IPS-NIHi11 (cell line): Measurements from ENCODE around the gene GPT2.

ENCODE experiments used
- DNase-seq: peaks from one replicate; pipeline ENCODE4 v3.0.0; 2012; ENCODE audit warnings: mixed read lengths, low spot score

The GPT2 gene

DNA sequence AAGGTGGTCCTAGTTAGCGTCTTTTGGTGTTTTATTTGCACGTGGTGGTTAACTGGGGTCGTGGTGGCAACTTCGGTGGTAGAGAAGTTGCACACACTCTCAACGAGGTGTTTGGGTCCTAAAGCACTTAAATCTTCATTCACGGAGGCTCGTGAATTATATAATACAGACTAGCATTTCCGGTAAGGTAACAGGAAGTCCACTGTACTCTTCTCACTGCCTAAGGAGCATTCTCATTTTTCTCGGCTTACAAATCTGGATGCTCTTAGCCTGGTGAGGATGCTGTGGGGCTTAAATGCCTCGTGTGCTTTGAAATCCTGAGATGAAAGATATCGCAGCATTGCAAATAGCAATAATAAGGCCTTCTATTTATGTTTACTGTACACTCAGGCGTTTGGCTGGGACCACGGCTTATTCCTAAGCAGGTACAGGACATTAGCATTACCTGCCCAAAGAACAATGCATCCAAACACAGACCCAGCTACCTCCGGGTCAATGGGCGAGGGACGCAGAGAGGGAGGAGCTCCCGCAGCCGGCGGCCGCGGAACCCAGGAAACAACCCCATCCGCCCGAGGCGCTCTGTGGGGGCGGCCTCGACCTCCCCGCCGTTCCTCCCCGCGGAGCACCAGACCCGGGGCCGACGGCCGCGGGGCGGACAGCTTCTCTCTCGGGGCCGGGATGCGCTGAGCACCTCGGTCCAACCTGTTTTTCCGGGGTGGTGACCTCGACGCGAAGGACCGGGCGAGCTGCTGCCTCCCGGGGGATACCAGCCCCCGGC lies 88.5 kb downstream of the GPT2 start:
- peak; percentile 81 for DNase-seq

DNA sequence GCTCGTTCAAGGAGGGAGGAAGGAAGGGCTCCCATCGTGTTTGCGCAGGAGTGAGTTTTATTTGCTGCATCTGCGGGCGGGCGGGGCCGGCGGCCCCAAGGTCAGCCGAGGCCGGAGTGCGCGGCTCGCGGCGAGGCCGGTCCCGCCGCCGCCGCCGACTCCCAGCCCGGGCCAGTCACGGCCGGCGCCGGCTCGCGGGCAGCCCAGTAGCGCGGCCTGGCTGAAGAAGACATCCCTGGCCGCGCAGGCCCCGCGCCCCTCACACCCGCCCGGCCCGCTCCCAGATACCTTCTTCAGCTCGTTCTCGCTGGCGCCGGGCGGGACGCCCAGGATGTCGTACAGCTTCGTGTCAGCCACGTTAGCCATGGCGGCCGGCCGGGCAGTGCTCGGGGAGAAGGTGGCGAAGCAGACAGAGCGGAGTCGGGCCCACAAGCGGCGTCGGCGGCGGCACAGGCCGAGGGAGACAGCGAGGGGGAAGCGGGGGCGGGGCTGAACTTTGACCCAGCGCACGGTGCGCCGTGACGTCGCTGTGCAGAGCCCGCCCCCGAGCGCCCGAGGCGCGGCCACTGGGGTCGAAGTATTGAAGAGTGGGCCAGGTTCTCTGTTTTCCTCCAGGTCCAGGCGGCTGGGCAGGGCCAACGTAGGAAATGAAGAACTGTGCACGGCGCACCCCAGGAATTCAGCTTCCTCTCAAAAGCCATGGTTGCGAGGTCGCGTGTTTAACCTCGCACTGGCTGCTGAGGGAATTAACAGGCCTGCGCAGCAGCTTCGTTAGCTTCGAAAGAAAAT lies 89.2 kb downstream of the GPT2 start, which contains the start of gene DNAJA2:
Gene DNAJA2 (minus strand): TSS at position 468 of the 789 bp plus-strand sequence. CDS start 102 bp downstream, at position 366.
- DNase-seq = peak; percentile 96

DNA sequence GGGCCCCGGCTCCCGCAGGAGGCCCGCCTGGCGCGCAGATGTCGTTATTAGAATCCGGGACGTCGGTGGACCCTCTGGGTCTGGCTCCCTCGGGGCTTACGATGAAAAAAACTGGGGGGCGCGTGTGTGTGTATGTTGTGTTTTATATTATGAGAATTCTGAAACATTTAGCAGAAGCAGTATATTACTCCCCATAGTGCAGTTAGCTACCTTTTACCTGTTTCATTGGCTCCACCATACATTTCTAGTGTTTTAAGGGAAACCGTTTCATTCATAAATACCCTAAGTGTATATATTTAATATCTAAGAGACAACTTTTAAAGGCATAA lies 89.8 kb downstream of the GPT2 start:
- no peak for DNase-seq

DNA sequence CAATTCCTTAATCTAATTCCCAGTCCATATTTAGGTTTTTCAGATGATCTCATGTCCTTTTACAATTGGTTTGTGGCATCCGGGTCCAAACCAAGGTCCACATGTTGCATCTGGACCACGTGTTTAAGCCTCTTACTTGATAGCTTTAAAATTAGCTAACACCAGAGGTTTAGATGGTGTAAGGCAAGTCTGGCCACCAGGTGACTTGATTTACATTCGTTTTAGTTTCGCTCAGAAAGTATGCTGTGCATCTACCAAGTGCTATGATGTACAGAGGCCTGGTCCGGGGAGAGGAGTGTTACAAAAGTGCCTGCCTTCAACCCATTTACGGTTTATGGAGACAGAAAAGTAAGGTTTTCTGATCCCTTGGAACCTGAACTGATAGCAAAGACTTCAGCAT lies 90.2 kb downstream of the GPT2 start:
- no peak for DNase-seq

DNA sequence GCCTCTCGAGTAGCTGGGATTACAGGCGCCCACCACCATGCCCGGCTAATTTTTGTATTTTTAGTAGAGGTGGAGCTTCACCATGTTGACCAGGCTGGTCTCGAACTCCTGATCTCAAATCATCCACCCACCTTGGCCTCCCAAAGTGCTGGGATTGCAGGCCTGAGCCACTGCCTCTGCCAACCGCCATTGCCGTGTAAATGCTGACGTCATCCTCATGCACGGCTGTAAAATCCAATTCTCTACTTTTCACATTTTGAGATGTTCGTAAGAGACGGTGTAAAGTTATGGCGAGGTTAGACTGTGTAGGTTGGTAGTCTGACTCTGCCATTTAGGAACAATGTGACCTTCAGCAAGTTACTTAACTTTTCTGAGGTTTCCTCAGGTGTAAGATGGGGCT lies 91.0 kb downstream of the GPT2 start:
- DNase-seq = no peak

DNA sequence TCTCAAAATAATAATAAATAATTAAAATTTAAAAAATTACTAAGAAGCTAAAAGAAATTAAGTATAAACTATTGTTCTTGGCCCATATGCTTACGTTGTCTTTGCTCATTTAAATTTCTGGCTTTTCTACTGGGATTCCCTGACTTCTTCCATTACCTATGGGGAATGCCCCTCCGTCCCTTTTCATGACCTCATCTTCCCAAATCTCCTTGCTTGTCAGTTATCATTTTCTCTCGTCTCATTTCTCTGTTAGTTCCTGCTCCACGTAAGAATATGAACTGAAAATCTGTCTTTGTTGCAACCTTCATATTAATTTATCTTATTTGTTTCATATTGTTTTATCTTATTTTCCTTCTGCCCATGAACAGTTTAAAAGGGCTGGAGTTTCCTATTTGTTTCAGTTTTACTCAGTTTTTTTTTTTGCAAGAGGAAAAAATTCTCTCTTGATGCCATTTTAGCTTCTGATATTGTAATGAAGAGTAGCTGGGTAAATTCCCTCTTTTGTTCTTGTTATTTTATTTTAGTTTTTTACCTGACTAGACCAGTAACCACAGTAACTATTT lies 91.8 kb downstream of the GPT2 start:
- no peak for DNase-seq

DNA sequence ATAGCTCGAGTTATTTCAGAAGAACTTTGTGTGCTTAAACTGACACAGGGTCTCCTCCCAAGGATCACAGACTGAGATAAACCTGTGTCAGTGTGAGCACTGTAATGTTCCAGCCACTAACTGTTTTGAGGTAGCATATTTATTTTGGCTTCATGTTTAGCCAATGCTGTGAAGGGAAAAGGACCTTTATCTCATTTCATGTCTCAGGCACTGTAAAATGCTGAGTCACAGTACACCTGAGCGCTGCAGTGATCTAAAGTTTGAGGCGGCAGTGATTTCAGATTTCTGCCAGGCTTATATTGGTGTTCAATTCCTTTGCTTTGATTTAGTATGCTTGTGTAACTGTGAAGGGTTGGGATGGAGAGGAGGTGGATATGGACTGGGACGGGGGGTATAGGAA lies 92.4 kb downstream of the GPT2 start:
- no peak for DNase-seq
